HG03457 (cell line): ENCODE measurements around the gene ELOB.

Experiments
- ATAC-seq: cut with Tn5 transposase; IDR thresholded peaks from one replicate; pipeline ENCODE4 v1.9.1; 2021; ENCODE audit warnings: moderate number of reproducible peaks; ENCODE audit not compliant: unreplicated experiment

Gene ELOB

DNA sequence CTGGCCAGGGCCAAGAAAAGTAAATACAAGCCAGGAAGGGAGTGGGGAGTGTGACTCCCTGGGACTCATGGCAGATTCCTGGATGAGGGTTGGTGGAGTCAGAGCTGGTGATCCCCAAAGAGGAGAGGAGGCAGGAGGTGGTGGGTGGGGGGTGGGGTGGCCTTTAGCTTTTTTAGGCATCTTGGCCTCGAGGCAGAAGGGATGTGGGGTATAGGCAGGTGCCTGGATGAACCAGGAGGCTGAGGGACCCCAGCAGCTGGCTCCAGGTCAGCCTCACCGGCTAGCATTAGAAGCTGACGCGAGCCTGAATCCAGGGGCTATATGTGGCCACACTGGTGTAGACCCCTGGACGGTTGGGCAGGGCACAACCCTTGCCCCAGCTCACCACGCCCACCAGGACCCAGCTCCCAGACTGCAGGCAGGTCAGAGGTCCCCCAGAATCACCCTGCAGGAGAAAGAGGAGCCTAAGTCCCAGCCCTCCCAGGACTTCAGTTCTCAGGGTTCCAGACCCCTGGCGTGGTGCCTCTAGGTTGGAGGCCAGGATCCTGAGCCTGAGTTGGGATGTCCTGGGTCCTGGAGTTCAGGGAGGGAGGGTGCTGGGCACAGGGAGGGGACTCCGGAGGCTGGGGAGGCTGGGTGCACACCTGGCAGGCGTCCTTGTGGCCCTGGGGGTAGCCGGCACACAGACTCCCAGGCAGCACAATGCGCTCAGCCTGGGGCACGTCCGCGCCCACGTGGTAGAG is 7.4 kb upstream of the ELOB start:
- no peak for ATAC-seq

DNA sequence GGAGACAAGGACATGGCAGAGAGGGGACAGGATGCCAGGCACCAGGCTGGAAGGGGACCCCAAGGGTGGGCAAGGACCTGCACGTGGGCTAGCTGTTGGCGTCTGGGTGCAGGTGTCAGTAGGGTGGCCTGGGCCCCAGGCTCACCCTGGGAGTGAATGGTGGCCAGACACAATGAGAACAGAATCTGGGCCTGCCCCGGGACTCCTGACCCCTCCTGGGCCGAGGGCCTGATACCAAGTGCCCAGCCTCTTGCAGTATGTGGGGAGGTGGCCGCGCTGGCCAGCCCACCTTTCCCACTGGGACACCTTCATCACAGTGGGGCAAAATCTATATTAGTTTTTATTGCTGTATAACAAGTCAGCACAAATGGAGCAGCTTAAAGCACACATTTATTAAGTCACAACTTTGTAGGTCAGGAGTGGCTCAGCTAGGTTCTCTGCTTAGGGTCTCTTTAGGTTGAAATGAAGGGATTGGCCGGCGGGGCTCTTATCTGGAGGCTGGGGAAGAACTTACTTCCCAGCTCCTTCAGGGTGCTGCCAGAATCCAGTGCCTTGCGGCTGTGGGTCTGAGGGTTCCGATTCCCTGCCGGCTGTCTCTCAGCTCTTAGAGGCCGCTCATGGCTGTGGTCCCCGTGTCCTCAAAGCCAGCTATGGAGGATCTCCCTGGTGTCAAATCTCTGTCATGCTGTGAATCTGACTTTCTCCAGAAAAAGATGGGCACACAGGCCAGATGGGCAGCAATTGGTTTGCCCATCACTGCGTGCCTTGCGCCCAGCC is 6.7 kb upstream of the ELOB start:
- no peak for ATAC-seq

DNA sequence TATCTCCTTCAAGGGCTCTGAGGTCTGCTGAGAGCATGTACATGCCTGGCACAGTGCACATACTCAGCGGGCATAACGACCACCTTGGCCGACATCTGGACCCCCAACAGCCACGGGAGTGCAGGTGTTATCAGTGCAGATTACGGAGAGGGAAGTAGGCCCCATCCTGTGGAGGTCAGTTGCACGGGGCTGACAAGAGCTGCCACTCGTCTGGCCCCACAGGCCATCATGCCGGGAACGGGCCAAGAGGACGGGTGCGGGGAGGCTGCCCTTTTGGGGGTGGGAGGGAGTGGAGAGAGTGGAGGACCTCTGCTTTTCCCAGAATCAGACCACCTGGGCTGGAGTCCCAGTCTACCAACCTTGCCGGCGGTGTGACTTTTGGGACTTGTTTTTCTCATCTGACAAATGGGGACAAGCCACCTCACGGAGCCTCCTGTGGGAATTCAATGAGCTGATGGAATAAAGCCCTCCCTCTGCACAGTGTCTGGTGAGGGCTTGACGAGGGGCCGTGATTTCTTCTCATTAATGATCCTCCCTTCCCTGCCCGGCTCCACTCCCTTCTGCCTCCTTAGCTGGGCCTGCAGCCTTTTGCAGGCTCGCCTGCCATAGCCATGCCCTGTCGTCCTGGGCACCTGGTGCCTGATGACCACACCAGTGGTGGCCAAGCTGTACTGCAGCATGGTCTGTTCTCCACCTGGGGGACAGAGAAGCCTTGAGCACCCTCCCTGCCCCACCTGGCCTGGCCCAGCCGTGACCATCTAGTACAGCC is 5.7 kb upstream of the ELOB start:
- ATAC-seq = no peak

DNA sequence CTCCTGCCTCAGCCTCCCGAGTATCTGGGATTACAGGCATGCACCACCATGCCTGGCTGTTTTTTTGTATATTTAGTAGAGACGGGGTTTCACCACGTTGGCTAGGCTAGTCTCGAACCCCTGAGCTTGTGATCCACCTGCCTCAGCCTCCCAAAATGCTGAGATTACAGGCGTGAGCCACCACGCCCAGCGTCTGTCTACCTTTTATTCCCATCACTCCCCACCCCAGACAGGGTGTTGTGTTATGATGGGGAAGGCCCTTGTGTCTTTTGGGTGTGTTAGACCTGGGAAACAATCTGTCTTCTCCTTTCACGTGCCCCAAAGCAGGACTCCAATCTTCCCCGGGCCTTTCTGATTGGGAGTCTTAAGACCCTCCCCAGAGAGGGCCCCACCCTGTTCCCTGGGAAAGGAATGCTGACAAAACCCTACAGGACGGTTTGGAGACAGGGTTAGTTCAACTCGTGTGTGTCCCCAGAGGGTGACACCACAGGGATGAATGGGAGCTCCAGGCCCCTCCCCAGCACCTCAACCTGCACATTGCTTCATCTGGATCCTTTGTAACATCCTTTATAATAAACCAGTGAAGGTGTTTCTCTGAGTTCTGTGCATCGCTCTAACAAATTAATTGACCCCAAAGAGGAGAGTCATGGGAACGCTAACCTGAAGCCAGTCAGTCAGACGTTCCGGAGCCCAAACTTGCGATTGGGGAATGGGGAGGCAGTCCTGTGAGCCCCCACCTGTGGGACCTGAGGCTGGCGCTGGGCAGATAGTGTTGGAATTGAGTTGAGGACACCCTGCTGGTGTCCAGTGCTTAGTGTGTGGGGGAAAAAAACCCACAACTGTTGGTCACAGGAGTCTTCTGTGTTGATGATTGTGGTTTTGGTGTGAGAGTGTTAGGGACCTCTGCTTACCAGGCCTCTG is 3.2 kb upstream of the ELOB start:
- no peak for ATAC-seq

DNA sequence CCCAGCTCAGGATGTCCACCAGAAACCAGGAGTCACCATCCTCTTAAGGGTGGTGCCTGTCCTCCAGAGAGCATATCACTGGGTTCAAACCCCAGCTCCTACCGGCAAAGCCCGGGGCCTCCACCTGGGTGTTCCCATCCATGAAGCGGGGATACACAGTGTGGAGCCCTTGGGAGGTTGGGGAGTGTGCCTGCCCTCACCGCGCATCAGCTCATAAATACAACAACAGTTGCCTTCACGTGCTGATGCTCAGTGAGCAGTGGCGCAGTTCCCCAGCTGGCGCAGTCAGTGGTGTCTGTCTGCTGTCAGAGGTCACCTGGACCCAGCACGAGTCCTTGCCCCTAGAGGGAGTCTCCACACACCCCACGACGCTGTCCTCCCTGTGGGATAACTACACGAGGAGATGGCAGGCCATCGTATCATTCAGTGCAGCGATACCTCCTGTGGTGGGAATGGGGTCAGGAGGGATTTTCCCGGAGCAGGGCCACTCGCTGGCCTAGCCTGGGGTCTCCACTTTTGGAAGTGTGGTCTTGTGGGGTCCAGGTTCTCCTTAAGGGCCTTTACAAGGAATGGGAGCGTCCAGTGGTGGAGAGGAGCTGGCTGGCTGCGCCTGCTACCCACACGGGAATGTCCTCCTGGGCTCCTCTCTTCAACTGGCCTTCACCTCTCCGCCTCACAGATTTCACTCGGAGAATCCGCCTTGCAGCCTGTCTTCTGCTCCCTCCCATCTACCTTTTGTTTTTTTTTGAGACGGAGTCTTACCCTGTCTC is 2.3 kb upstream of the ELOB start:
- ATAC-seq = no peak

DNA sequence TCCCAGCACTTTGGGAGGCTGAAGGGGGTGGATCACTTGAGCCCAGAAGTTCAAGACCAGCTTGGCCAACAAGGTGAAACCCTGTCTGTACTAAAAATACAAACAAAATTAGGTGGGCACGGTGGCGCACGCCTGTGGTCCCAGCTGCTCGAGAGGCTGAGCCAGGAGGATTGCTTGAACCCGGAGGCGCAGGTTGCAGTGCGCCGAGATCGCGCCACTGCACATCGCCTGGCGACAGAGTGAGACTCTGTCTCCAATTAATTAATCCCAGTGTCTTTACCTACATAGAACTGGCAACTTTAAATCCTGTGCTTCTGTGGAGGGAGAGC is 1.5 kb upstream of the ELOB start:
- ATAC-seq = no peak

DNA sequence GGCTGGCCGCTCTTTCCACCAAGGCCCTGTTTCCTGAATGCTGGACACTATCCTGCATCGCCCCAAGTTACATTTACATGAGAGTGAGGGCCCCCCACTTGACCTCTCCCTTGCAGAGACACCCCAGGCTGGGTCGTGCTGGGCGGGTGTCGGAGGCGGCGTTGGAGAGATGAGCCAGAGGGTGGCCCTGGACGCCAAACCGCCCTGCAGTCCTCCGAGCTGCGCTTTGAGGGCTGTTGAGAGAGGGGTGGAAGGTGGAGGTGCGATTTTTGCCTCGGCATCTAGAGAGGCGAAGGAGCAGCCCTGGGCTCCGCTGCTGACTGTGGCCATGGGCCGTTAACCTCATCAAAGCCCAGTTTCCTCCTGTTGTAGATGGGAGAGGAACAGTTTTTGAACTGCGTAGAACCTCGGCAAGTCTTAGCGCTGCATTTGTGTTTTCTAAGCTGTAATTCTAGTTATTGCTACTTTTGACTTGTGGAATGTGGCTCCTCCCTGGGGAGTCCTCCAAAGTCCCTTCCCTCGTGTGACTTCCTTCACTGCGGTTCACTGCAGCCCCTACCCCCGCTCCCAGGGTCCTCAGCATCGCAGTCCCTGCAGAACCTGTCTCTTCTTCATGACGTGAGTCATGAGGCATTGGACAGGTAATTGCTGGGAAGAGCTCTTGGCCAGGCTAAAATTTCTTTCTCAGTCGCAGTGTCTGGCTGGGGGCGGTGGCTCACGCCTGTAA is 986 bp upstream of the ELOB start:
- ATAC-seq = no peak

DNA sequence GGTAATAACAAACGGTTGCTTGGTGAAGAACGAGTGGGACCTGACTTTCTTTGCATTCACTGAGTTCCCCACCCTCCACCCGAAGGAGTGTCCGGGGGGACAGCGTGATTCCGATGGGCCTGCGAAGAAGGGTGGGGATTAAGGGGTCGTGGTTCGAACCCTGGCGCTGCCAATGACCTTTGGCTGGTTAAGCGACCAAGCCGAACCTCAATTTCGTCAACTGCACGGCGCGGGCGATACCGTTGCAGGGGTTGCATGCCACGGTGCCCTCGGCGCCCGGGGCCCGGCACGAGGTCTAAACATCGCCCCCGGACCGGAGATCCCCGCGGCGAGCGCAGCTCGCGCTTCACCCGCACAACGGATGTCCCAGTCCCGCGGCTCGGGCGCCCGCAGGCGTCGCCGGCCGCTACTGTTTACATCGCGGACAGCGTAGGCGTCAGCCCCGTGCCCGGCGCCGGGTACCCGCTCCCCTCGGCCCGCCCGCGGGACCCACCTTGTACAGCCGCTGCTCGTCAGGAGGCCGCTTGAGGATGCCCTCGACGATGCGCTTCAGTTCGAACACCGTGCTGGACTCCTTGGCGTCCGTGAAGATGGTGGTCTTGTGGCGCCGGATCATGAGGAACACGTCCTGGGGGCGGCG is 460 bp downstream of the ELOB start:
- peak; percentile 25 for ATAC-seq

DNA sequence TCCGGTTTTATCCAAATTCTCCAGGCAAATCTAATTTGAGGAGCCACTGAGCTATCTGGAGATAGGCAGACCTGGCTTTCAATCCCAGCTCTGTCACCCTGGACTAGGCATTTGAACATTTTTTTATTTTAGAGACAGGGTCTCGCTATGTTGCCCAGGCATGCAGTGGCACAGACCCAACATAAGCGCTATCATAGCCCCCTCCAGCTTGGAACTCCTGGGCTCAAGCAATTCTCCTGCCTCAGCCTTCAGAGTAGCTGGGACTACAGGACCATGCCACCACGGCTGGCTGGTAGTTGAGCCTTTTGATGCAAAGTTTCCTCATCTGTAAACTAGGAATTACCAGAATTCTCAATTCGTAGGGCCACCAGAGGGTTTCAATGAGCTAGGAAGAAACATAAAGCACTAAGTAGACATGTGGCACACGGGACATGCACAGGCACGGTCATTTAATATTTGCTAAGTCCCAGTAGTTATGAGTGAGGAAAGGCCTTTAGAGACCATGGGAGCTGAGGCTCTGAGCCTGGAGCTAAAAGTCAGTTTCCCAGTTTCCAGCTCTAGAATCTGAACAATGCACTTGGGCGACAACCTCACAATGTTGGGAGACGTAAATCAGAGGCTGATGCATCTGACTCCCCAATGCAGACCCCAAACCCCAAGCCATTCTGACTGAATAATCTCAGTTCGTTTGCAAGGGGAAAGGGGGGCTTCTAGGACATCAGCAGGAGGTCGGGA is 1.1 kb downstream of the ELOB start:
- ATAC-seq = no peak

DNA sequence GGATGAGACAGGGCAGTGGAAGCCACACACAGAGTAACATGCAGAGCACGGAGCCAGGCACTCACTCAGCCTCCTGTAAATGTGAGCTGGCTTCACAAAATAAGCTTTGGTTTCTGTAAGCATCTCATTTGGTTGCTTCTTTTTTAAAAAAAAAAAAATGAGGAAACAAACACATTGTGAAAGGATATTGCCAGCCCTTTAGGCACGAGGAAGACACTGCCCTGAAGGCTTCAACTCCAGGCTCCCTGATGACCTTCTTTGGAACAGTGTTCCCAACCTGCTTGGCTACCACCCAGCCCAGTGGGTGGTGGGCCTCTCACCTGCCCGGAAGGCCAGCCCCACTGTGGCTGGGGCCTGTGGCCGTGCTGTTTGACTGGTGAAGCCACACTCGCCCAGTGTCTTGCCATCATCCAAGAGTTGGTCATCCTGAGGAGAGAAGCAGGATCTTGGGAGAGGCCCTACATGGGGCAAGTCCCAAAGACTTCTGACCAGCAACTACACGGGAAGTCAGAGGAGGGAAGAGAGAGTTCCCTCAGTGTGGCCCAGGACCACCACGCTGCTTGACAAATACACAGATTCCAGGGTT is 1.9 kb downstream of the ELOB start:
- ATAC-seq = no peak

DNA sequence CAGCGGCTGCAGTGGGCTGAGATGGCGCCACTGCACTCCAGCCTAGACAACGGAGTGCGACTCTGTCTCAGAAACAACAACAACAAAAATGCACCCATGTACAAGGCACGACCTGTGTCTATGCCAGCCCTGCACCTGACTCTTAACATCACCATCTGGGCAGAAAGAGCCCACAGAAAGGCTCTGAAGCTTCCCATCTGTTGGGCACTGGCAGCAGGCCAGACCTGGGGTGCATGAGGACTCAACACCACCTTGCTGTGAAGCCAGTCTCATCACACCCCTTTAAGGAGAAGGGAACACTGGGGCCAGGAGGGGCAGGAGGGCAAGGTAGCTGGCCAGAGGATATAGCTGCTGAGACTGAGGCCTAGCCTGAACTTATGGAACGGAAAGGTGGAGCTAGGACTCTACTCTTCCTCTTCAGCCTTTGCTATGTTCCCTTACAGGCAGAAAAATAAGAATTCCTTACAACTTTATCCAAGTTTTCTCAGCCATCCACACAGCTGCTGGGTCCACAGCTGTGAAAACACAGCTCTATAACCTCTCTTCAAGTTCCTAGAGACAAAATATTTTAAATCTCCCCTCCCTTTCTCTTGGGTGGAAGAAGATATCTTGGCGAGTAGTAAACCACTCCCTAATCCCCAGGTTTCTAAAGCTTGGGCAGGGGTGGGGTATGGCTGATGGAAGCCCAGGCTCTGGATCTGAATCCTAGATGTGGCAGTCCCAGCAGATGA is 2.8 kb downstream of the ELOB start:
- no peak for ATAC-seq

DNA sequence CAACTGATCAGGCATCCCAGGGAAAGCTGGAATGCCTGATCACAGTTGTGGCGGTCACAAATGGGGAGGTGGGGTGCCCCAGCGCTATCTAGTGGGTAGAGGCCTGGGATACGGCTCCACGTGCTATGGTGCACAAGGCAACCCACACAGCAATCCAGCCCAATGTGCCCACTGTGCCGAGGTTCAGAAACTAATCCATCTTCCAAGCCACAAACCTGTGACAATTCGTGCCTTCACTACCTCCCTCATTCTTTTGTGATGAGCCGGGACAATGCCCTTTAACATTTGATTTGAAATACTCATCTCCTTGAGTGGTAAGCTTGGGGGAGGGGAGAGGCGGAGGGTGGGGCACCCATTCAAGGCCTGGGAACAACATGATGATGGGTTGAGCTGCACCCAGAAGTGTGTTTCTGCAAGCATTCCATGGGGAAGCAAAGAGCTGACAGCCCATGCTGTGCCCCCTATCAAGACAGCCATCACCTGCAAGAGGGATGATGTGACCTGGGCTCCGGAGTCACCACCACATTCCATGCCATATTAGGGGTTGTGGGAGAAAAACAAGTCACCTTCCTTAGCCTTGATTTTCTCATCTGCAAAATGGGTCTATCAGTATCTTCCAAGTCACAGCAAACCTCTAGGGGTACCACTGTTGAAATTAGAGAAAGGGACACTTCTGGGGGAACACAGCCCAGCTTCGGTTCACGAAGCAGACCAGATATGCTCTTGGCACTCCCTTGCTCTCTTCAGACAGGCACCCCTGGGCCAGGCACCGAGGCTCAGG is 3.7 kb downstream of the ELOB start:
- no peak for ATAC-seq

DNA sequence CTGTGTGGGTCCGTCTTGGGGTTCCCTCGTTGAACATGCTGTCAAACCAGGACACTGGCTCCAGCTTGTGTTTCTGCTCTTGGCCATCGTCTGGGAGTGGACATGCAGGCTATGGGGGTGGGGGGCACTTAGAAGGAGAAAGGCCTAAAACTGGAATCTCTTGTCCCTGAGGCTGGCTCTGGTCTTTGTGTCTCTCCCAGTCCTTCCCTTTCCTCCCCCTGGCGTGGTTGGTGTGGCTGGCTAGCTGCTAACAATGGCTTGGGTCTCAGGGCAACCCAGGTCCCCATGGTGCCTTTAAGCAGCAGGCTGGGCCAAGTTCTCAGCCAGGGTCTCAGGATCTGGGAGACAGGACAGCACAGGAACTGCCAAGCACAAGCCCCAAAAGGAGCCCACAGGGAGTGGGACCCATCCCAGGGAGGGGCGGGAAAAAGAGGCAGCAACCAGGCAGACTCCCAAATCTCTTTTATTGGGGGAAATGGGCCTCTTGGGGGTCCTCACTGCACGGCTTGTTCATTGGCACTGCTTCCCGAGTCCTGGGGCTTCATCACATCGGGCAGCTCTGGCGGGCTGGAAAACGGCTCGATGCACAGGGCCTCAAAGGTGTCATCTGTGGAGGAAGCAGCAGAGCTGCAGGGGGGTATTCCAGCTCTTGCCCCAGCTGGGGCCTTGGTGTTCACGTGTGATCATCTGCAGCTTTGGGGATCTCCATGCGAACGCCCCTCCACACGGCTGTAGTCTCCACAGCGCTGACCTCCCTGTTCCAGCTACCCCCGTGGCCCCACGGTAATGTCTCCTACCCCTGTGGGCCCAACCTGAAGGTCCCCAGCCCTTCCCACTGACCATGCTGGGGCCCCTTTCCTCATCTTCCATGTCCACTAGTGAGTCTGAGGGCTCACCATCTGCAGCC is 5.3 kb downstream of the ELOB start:
- no peak for ATAC-seq

DNA sequence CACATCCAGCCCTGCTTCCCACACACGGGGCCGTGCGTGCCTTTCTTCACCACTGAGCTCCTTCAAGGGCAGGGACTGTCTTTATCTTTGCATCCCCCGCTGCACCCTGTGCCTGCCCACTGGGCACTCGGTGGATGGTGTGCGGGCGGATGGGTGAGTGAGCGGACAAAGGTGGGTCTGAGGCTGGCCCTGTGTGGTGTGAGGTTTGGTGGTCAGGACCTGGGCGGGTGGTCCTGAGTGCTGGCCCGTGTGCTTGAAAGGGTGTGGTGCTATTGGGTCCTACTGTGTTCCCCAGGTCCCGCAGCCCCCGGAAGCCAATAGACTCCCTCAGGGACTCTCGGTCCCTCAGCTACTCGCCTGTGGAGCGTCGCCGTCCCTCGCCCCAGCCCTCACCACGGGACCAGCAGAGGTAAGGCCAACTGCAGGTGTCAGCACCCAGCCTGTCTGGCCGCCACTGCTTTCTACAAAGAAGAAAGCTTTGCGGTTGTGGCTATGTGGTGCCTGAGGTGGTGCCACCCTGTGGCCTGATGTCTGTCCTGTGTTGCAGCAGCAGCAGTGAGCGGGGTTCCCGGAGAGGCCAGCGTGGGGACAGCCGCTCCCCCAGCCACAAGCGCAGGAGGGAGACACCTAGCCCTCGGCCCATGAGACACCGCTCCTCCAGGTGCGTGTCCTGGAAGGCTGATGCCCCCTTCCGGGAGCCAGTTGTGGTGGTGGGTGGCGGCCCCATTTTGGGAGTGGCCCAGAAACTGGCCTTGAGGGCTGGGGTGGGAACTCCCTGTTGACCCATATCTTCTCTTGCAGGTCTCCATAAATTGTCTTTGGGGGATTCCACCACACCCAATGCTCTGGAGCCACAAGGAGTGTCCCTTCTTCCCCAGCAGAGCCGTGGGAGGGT is 6.8 kb downstream of the ELOB start:
- ATAC-seq = no peak

DNA sequence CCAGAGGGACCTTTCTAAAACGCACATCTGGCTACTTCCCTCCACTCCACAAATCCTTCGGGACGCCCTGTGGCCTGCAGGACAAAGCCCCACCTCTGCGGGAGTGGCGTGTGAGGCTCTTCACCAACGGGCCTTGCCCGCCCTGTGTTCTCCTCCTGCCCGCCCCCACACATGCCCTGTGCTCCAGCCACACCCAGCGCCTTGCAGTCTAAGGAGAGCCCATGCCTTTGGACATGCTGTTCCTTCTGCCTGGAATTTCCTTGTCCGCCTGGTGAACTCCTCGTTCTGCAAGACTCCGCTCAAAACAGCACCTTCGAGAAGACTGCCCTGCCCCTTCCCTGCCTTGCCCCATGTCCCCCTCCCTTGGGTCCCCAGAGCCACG is 7.4 kb downstream of the ELOB start:
- ATAC-seq = no peak
